B cell (primary cell): ENCODE measurements around the gene RGSL1.

Source experiments
- CTCF ChIP-seq: fragments of 200-600 bp; IDR thresholded peaks from one replicate; pipeline ENCODE4 v1.8.0; 2022; ENCODE audit warnings: antibody characterized with exemption, mild to moderate bottlenecking
- EZH2 ChIP-seq: IDR thresholded peaks from 2 replicates; pipeline ENCODE4 v1.6.1; 2012; ENCODE audit warnings: borderline replicate concordance, low read depth, mild to moderate bottlenecking, moderate library complexity, low read length; ENCODE audit not compliant: insufficient read depth, poor library complexity, severe bottlenecking

- no peak for TF ChIP-seq CTCF
- no peak for TF ChIP-seq EZH2
Measured at GRCh38 chr1:182525342-182525741, 75.4 kb downstream of the RGSL1 start.
